ENCODE results near the gene ZNG1F.
"Not testable (repeated sequence)": the region's sequence is repeated elsewhere in the genome, so short reads cannot be mapped to it uniquely, and the experiment has no call there.

GRCh38 chr9:41100508-41100907 is 88.6 kb downstream of the ZNG1F start:
- TF ChIP-seq SUZ12 (IDR thresholded peaks at IDR 0.05; ENCODE audit: extremely low read depth, insufficient read depth, insufficient read length); YY1 (IDR thresholded peaks at IDR 0.05; ENCODE audit: insufficient read depth, insufficient read length): not testable (repeated sequence)
